HG03442 (cell line): Measurements from ENCODE around the gene IFIH1.
A peak's percentile ranks its signal among the peaks of the same experiment; 100 is the strongest.

Experiments used
- ATAC-seq: cut with Tn5 transposase; IDR thresholded peaks from one replicate; pipeline ENCODE4 v1.9.1; 2021; ENCODE audit warnings: mild to moderate bottlenecking, moderate library complexity; ENCODE audit not compliant: unreplicated experiment

IFIH1 gene

DNA sequence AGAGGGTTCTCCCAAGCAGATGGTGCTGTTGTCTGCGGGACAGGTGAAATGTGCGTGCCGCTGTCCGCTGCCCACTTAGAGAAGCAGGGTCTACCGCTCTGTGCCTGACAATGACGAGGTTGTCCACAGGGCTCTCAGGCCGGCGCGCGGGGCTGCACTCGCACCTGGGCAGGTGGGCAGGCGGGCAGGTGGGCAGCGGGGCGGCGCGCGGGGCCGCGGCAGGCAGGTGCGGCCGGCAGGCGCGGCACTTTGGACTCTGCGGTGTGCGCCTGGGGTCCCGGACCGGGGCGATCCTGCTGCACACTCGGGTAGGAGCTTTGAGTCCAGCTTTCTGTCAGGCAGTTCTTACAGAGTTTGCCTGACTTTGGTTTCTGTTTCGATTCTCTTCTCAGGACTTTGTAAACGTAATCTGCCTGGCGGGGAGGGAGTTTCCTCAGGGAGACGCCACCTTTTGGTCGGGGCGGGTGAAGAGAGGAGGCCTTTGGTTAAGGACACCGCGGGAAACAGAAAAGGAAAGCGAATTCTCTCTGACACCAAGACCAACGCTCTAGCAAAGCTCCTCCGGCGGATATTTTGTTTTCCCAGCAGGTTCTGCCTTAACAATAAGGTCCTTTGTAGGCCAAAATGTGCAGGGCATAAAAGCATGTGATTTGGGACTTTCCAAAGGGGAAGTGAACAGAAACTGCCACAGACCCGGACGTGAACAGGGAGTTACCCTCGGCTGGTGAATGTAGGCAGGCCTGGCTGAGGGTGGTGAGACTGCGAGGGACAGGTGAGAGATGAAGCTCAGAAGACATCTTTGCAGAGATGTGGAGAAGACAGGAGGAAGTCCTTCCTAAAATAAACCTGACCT is at the start of gene IFIH1:
Gene IFIH1, minus strand, starts transcription at position 357 of the 853 bp plus-strand sequence. CDS start 377 bp downstream, outside the sequence.
- ATAC-seq = peak; percentile 84

DNA sequence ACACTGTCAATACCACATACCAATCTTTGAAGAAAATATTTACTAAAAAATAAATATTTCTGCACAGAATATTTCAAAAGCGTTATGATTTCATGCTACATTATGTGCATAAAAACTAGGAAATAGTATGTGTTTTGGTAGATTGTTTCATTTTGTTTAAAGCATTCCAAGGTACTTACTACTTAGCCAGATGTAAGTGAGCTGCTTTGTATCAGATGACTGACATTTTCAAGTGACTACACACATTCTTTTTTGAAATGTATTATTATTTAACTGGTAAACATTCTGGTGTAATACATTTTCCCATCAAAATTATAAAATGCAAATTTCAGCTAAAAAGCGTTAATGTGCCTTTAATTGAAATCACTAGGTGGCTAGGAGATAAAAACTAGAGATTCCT is 46.9 kb upstream of the IFIH1 start:
- no peak for ATAC-seq

DNA sequence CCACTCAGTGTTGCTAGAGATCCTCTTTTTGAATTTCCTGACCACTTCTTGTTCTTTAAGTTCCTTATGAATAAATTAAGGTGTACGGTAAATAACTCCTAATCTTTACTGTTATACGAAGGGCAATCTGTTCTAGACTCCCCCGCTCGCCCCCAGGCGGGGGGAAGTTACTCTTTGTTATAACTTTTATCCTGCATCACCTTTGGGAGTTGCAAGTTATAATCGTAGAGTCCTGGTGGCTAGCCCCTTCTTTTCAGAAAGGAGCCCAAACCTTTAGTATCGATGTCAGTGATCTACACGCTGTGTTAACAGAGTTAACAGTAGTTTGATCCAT is 26.1 kb upstream of the IFIH1 start:
- ATAC-seq = no peak

DNA sequence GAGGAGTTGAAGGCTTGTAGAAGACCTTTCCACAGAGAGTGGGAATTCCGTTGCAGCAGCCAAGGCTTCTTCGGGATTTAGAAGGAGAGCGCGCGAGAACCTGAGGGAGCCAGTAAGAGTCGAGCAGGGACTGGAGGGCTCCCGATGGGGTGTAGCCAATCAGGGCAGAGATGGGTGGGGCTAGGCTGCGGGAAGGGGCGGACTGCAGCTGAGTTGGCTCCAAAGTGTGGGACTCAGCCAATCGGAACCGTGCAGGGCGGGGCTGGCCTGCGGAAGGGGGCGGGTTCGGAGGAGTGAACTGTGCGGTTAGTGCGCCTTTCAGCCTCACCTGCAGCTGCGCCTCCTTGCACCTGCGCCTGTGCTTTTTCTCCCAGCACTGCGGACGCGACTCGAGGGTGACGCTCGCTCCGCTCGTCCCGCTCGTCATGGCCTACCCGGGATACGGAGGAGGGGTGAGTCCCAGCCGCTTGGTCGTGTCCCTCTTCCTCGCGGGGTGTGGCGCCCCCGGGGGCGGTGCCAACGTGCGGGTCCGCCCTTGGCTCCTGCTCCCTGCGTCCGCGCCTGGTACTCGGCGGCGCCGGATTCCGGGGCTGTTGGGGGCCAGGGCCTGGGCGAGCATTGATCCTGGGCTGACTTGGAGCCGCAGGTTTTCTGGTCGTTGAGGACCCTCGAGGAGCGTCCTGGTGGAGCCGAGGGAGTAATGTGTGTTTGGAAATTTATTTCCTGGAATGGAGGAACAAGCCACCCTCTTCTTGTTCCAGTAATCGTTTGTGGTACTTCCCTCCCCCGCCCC is 25.5 kb upstream of the IFIH1 start, which contains the start of gene GCA:
Gene GCA, plus strand, starts transcription at position 309 of the 793 bp plus-strand sequence. Its CDS starts 117 bp downstream, at position 426.
- peak; percentile 98 for ATAC-seq

DNA sequence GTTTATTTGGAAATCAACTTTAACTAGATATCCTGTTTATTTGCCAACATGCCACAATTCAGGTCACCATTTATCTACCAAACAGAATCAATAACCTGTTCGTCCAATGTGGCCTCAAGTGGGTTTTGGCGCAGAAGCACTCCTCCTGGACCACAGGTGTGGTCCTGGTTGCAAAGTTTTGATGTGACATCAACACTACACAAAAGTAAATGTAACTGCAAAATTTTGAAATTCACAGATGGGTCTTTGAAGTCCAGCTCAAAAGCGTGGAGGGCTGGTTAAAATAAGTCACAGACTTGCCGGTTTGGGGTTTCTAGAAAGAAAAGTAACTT is 25.0 kb upstream of the IFIH1 start:
- ATAC-seq = no peak

DNA sequence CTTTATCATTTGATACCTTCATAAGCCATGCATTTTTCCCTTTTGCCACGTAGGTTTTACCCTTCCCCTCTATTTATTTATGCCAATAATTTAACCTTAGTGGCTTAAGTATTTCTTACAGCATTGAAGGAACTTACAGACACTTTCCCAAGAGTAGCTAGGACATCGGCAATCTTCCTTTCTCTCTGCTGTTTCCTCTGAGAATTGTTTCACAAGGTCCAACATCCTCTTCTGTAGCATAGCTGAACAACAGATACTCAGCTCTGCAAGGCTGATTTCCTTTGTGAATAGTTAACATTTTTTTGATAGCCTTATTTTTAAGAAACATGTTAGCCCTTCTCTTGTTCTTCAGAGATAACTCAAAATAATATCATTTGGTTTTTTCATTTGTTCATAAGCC is 24.4 kb upstream of the IFIH1 start:
- ATAC-seq = no peak

DNA sequence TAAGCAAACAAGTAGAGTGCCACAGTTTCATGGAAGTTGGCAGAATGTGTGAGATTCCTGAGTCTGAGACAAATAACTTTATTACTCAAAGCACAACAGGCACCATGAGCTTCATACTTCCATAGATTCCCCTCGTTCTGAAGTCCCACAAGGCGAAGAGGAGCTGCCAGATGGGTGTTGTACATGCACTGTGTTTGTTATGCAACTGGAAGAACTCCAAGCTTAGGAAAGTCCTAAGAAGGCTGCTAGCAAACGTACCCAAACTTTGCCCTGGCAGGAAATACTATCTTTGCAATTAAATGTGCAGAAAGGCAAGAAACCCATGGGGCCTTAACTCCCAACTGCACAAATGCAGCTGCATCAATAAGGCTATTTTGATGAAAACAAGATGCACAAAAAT is 23.8 kb upstream of the IFIH1 start:
- no peak for ATAC-seq

DNA sequence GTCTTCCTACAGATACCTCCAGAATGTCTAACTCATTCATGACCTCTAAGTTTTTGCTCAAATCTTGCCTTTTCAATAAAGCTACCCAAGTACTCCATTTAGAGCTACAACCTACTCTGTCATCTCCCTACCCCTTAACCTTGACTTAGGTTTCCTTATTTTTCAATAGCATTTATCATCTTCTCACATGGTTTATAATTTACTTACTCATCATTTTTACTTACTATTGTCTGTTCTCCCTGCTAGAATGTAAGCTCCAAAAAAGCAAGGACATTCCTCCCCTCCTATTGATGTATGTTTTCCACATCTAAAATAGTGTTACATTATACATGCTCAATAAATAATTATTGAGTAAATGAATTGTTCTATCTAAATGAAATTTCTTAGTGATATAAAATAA is 22.3 kb upstream of the IFIH1 start:
- ATAC-seq = no peak

DNA sequence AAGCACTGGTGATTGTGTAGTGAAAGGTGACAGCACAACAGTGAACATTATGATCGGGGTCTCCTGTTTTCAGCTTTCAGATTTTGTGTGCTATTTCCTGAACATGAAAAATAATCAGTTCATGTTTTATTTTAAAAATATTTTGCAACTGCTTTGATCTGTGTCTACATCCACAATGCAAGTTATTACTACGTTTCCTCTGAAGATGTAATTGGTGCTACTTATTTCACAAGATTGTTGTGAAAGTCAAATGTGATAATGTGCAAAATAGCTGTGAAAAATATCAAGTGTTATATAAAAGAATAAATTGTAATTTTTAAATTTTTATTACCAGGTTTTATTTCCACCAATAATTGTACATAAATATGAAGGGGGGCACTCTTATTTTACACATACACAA is 19.4 kb upstream of the IFIH1 start:
- ATAC-seq = no peak

DNA sequence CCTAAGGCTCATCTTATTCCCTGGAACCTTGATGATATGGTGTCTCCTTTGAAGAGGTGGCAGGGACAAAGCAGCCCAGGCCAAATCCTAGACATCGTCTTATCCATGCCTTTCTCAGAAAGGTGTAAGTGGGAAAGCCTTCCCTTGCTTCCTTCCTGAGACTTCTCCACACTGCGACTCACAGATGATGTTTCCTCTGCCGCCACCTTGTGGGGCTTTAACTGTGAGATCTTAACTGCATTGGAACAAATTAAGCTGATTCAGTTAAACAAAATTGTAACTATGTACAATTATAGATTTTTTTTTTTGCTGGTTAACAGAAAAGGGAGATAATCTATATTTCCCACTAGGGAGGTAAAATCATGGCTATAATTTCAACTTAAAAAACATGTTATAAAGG is 15.5 kb upstream of the IFIH1 start:
- ATAC-seq = peak; percentile 70

DNA sequence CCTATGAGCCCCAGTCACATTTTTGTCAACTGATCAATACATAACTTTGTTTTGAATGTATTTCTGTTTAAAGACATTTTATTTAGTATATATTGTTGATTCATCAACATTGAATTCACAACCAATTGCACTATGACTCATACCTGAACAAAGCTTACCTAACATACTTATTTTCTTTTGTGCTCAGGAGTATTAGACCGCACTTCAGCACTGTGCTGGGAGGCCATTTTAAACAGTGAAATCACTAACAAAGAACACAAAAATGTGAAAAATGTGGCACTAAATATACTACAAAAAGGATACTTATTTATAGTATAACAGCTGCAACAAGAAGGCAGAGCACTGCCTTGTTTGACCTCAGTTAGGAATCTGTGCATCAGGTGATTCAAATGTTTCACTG is 12.4 kb upstream of the IFIH1 start:
- no peak for ATAC-seq

DNA sequence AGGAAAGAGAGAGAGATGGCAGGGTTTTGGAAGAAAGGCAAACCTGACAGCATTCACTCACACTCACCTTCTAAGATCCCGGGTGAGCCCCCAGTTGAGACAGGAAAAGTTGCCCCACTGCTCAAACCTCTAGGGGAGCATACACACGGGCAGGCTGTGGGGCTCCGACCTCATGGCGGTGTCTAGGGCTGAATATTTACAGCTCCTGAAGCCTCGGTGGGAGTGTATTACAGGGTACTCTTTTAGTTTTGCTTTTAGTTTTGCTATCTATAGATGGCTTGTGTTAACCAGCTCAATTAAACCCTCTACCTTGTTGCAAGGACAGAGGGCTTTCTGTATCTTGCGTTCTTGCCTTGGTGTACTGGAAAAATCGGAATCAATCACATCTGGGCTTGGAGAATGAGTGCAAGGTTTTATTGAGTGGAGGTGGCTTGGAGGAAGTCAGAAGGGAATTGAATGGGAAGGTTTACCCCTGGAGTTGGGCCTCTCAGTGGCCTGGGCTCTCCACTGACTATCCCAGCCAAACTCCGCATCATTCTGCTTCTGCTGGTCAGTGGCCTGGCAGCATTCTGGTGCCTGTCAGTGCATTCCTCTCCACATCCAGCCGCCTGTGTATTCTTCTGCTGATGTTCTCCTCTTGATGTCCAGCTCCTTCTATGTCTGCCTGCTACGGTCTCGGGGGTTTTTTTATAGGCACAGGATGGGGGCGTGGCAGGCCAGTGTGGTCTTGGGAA is 10.1 kb upstream of the IFIH1 start:
- ATAC-seq = peak; percentile 41

DNA sequence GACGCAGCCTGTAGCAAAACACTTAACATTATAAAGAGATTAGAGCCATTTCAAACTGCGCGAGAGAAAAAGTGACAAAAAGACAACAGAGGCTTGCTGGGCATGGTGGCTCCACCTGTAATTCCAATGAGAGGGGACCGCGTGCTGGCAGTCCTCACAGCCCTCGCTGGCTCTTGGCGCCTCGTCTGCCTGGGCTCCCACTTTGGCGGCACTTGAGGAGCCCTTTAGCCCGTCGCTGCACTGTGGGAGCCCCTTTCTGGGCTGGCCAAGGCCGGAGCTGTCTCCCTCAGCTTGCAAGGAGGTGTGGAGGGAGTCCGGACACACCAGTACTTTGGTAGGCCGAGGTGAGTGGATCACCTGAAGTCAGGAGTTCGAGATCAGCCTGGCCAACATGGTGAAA is 9.3 kb upstream of the IFIH1 start:
- no peak for ATAC-seq

DNA sequence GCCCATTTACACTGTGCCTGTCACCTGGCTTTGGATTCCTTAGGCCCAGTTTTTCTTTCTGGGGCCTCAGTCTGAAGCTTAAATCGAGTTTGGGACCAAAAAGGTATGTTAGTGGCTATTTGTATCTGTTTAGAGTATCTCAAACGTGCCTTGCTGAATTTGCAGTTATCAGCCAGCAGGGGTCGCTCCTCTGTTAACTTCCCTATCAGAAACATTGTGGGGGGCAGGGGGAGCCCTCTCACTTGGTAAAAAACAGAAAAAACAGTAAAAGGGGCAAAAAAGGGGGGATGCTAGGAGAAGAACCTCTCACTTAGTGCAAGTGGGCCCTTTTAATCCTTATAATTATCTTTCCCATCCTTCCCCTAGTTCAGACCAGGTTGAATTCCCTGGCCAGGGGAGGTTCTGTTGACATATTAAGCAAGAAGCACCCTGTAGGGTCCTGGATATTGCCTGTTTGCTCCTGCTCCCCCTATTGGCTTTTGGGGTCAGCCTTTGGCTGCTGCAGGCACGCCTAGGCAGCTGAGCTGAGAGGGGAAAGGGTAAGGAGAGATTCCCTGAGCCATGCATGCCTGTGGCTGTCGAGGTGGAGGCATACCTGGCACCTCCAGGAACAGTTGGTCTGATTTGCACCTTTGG is 8.8 kb upstream of the IFIH1 start:
- no peak for ATAC-seq

DNA sequence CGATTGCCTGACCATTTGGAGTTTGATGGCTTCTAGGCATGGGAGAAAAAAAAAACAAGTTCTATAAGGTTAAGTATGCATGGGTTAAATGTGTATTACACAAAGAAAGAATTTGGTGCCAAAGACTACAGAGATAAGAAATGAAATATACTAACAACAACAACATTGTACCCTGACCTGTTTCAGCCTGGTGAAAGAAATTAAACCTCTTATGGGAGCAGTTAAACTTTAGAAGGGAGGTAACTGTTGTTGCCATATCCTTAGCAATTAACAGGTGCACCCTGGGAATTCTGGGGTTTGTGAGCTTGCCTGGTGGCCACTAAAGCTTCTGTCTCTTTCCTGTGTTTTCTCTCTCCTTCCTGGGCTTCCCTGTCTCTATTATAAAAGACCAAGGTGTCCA is 6.5 kb upstream of the IFIH1 start:
- no peak for ATAC-seq

DNA sequence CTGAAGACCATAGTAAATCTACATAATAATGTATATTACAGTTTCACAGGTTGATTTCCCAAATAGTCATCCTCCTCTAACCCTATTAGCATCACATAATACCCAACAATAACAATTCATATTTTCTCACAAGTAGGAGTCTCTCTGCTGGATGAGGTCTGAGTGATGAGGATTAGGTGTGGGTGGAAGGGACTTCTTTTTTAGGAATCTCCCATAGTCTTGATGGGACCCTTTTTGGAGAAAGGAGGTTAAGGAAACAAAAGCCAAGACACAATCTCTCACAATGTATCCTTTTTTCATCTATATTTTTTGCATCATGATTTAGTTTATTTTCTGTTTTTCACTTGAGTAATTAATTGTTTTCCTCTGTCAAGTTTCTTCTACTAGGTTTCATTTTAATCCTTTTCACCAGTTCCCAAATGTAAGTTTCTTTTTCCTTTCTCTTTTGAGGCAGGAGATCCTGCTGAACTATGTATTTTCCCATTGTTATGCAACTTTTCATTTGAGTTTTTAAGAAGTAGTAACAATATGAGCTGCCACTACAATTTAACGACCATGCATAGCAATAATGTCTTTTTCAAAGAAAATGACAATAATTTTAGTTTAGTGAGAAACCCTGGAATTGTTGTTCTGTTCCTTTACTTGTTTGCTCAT is 2.5 kb upstream of the IFIH1 start:
- ATAC-seq = no peak

DNA sequence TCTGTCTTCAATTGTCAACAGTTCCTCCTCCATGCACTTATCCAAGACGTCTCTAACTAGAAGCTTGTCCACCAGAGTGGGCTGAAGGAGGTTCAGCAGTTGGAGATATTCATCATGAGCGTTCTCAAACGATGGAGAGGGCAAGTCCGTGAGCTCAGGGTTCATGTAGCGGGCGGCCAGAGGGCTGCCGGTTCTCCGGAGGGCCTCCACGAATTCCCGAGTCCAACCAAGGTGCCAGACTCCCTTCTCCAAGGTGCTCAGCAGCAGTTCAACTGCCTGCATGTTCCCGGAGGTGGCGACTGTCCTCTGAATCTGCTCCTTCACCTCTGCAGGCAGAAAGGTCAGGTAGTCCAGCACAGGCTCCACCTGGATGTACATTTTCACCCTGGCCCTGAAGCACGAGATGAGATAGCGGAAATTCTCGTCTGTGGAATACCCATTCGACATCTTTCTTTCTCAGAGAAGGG is 590 bp downstream of the IFIH1 start:
- peak; percentile 3 for ATAC-seq

DNA sequence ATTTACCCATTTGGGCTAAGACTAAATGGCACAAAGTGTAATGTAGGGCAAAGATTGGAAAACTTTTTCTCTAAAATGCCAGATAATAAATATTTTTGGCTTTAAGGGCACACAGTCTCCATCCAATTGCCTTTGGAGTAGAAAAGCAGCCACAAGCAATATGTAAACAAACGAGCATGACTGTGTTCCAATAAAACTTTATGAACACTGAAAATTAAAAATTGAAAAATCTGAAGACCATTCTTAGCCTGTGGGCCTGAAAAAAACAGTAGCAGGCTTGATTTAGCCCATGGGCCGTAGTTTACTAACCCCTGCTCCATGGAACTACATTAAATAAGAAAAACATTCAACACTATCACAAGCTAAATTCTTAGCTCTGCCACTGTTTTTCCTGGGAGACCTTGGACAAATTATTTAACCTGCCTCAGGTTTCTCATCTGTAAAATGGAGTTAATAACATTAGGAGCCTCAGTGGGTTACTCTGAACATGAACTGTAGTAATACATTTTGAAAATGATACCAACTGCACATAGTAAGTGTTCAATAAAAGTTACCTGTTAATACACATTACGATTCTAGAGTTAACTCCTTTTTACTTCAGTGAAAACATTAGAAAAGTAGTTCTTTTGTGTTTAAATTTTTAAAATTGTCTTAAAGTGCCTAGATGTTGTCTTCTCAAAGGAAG is 1.3 kb downstream of the IFIH1 start:
- no peak for ATAC-seq

DNA sequence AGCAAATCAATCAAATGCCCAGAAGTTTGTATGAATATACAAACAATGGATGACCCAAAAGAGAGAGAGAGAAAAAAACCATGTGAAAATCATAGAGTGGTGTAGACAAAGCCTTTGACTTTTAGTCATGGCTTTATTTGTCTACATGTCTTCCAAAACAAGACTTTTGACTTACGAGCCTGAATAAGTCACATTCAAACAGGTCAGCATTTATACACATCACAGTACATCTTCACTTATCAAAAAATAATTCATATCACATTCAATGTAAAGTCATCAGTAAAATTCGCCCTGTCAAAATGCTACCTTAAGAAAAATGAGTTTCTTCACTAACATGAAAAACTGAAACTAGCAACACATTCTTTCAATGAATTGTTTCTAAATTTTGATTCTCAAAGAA is 1.9 kb downstream of the IFIH1 start:
- no peak for ATAC-seq

DNA sequence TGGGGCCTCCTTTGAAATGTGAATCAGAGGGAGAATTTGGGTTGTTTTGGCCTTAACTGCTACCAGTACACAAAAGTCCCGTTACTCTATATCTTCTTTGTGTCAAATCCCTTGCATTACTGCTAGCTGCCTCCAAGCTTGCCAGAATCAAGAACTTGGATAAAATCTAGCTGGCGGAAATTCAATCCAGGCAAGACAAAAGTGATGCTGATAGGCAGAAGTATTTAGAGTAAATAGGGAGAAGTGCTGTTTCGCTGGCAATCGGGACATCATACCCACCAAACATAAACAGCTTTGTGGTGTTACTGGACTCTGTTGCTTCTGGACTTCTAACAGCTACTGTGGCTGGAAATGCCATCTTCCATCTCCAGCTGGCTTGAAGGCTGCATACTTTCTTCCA is 2.5 kb downstream of the IFIH1 start:
- no peak for ATAC-seq
